Vagina (tissue), 2 donors: ENCODE data around the gene HEMK1. TPM values are rescaled to one million over a fixed set of nuclear protein-coding genes. Genes with fewer than 3 reads are reported as not detected.
A peak's percentile ranks its signal among the peaks of the same experiment; 100 is the strongest.

Source experiments
- DNase-seq, 2 donors: peaks; one replicate each; pipeline ENCODE4 v3.0.0-alpha.2; 2017; ENCODE audit errors: extremely low spot score in 2 of 2
- H3K27ac ChIP-seq: fragments of 200-600 bp; sonication (generic); one replicate; pipeline ENCODE4 v1.5.1; 2019
- H3K27me3 ChIP-seq: fragments of 200-600 bp; sonication (generic); one replicate; pipeline ENCODE4 v1.5.1; 2019
- H3K36me3 ChIP-seq, 2 donors: fragments of 200-600 bp; sonication (generic); one replicate each; pipeline ENCODE4 v1.5.1; 2017 to 2019
- H3K4me1 ChIP-seq: fragments of 200-600 bp; sonication (generic); one replicate; pipeline ENCODE4 v1.5.1; 2019
- H3K4me3 ChIP-seq, 2 donors: fragments of 200-600 bp; sonication (generic); 1 replicate in 1 of 2; 2 replicates in 1 of 2; pipeline ENCODE4 v1.5.1; 2016 to 2019
- H3K9me3 ChIP-seq: fragments of 200-600 bp; sonication (generic); one replicate; pipeline ENCODE4 v1.5.1; 2019
- CTCF ChIP-seq, 3 experiments: fragments of 450-650 bp in 2 of 3; fragments of 200-600 bp in 1 of 3; sonication (generic) in 1 of 3; IDR thresholded peaks; one replicate each; pipeline ENCODE4 v1.5.1; 2017 to 2019; ENCODE audit warnings: antibody characterized with exemption in 3 of 3, mild to moderate bottlenecking in 2 of 3, moderate library complexity in 2 of 3
- POLR2A ChIP-seq, 2 donors: fragments of 450-650 bp; IDR thresholded peaks; one replicate each; pipeline ENCODE4 v1.6.1; 2017; ENCODE audit warnings: antibody characterized with exemption in 2 of 2, mild to moderate bottlenecking in 2 of 2, moderate library complexity in 2 of 2
- POLR2AphosphoS5 ChIP-seq, 2 donors: sonication (generic); formaldehyde crosslinking; IDR thresholded peaks; one replicate each; pipeline ENCODE4 v1.9.0; 2017; ENCODE audit warnings: antibody characterized with exemption in 2 of 2, mild to moderate bottlenecking in 2 of 2, low read depth in 1 of 2; ENCODE audit not compliant: insufficient read depth in 1 of 2
- intact Hi-C: fragments of 100-400 bp; cut with DNase I; formaldehyde crosslinking; loops from one replicate; pipeline ENCODE4 v1.15.1; 2023
- total RNA-seq: library from RNA; depleted of rRNA; stranded (reverse); fragments of >200 nt; gene quantifications from one replicate; pipeline ENCODE4 v1.2.3, GENCODE V29; 2016

The HEMK1 gene
- total RNA-seq, 1 donor from 2014 or later: 3.4 TPM

GRCh38 chr3:50532062-50532705 is 37.1 kb upstream of the HEMK1 start:
- Histone ChIP-seq H3K36me3 (no peaks in the 10 kb centered on the region), H3K9me3 (no peaks in the 10 kb centered on the region), H3K4me1 (peaks cover 7% of the 10 kb centered on the region), H3K27me3 (no peaks in the 10 kb centered on the region), H3K27ac (peak overlapping the region; percentile 47), H3K4me3 (no peak overlapping the region)
- no peak for DNase-seq
- TF ChIP-seq POLR2A (IDR thresholded peaks at IDR 0.05) (no peak), CTCF (IDR thresholded peaks at IDR 0.05) (no peak), POLR2AphosphoS5 (IDR thresholded peaks at IDR 0.05; ENCODE audit: insufficient read depth in 1 of 2, low read depth in 1 of 2) (no peak)
- intact Hi-C loops: no loop called here

- intact Hi-C loops: no loop called here
- Histone ChIP-seq H3K4me3 (no peak overlapping the region), H3K27ac (no peak overlapping the region), H3K4me1 (peaks cover 7% of the 10 kb centered on the region), H3K36me3 (no peaks in the 10 kb centered on the region), H3K9me3 (no peaks in the 10 kb centered on the region), H3K27me3 (no peaks in the 10 kb centered on the region)
- TF ChIP-seq POLR2AphosphoS5 (IDR thresholded peaks at IDR 0.05; ENCODE audit: insufficient read depth in 1 of 2, low read depth in 1 of 2) (no peak), POLR2A (IDR thresholded peaks at IDR 0.05) (no peak)
- no peak for DNase-seq
Measured at GRCh38 chr3:50533316-50533715, 36.0 kb upstream of the HEMK1 start.

GRCh38 chr3:50533807-50534461 is 35.4 kb upstream of the HEMK1 start:
- intact Hi-C loops: no loop called here
- Histone ChIP-seq H3K4me3 (no peak overlapping the region), H3K36me3 (no peaks in the 10 kb centered on the region), H3K27ac (no peak overlapping the region), H3K4me1 (peaks cover 7% of the 10 kb centered on the region), H3K27me3 (no peaks in the 10 kb centered on the region), H3K9me3 (no peaks in the 10 kb centered on the region)
- DNase-seq: no peak
- TF ChIP-seq POLR2A (IDR thresholded peaks at IDR 0.05) (no peak), CTCF (IDR thresholded peaks at IDR 0.05) (no peak), POLR2AphosphoS5 (IDR thresholded peaks at IDR 0.05; ENCODE audit: insufficient read depth in 1 of 2, low read depth in 1 of 2) (no peak)

GRCh38 chr3:50534681-50535330 is 34.5 kb upstream of the HEMK1 start:
- no peak for DNase-seq
- peaks cover 7% of the 10 kb centered on the region for H3K4me1 ChIP-seq
- no peaks in the 10 kb centered on the region for H3K27me3 ChIP-seq
- no peak overlapping the region for H3K27ac ChIP-seq
- H3K4me3 ChIP-seq: no peak overlapping the region
- TF ChIP-seq CTCF (IDR thresholded peaks at IDR 0.05) (no peak), POLR2A (IDR thresholded peaks at IDR 0.05) (no peak), POLR2AphosphoS5 (IDR thresholded peaks at IDR 0.05; ENCODE audit: insufficient read depth in 1 of 2, low read depth in 1 of 2) (no peak)
- intact Hi-C loops: no loop called here
- no peaks in the 10 kb centered on the region for H3K9me3 ChIP-seq
- H3K36me3 ChIP-seq: no peaks in the 10 kb centered on the region

GRCh38 chr3:50536471-50537180 is 32.7 kb upstream of the HEMK1 start:
- no peaks in the 10 kb centered on the region for H3K9me3 ChIP-seq
- H3K27me3 ChIP-seq: no peaks in the 10 kb centered on the region
- DNase-seq: no peak
- peaks cover 7% of the 10 kb centered on the region for H3K4me1 ChIP-seq
- TF ChIP-seq POLR2AphosphoS5 (IDR thresholded peaks at IDR 0.05; ENCODE audit: insufficient read depth in 1 of 2, low read depth in 1 of 2) (no peak), CTCF (IDR thresholded peaks at IDR 0.05) (no peak), POLR2A (IDR thresholded peaks at IDR 0.05) (no peak)
- intact Hi-C loops: no loop called here
- no peak overlapping the region for H3K27ac ChIP-seq
- no peak overlapping the region for H3K4me3 ChIP-seq
- no peaks in the 10 kb centered on the region for H3K36me3 ChIP-seq
